A172 (cell line): Measurements from ENCODE around the gene EDARADD. TPM values are rescaled to one million over a fixed set of nuclear protein-coding genes. Genes with fewer than 3 reads are reported as not detected.
"Not testable (repeated sequence)": the region's sequence is repeated elsewhere in the genome, so short reads cannot be mapped to it uniquely, and the experiment has no call there.

Experiments used
- DNase-seq: peaks from one replicate; pipeline ENCODE4 v3.0.0-alpha.2; 2015; ENCODE audit warnings: low spot score
- total RNA-seq: library from RNA; depleted of rRNA; stranded (reverse); fragments of >200 nt; shearing (Covaris generic); gene quantifications from 2 replicates; pipeline ENCODE4 v1.2.3, GENCODE V29; 2014; rRNA removed

The EDARADD gene
- total RNA-seq: 0.53 TPM in 1 of 2 replicates, not detected in the other

GRCh38 chr1:236393681-236394481, at the start of gene EDARADD:
Gene EDARADD (plus strand): TSS chr1:236394286. CDS start chr1:236394445, 159 bp downstream.
- DNase-seq: no peak

GRCh38 chr1:236345728-236346127, 48.4 kb upstream of the EDARADD start:
- DNase-seq: no peak

GRCh38 chr1:236348071-236348470, 46.0 kb upstream of the EDARADD start:
- no peak for DNase-seq

GRCh38 chr1:236350308-236350707, 43.8 kb upstream of the EDARADD start:
- DNase-seq: no peak

- no peak for DNase-seq
Measured at GRCh38 chr1:236351875-236352573, 42.1 kb upstream of the EDARADD start.

GRCh38 chr1:236352747-236353146, 41.3 kb upstream of the EDARADD start:
- DNase-seq: not testable (repeated sequence)

- no peak for DNase-seq
Measured at GRCh38 chr1:236353813-236354212, 40.3 kb upstream of the EDARADD start.

- peak; percentile 90 for DNase-seq
Measured at GRCh38 chr1:236354330-236355147, 39.5 kb upstream of the EDARADD start.

- DNase-seq: no peak
Measured at GRCh38 chr1:236356141-236356540, 37.9 kb upstream of the EDARADD start.

- no peak for DNase-seq
Measured at GRCh38 chr1:236361909-236362590, 32.0 kb upstream of the EDARADD start.

- no peak for DNase-seq
Measured at GRCh38 chr1:236363237-236363636, 30.8 kb upstream of the EDARADD start.

GRCh38 chr1:236365999-236366570, 28.0 kb upstream of the EDARADD start:
- DNase-seq: peak; percentile 19

GRCh38 chr1:236366681-236367080, 27.4 kb upstream of the EDARADD start:
- not testable (repeated sequence) for DNase-seq

GRCh38 chr1:236370420-236370819, 23.7 kb upstream of the EDARADD start:
- no peak for DNase-seq

- DNase-seq: no peak
Measured at GRCh38 chr1:236371083-236371482, 23.0 kb upstream of the EDARADD start.

- no peak for DNase-seq
Measured at GRCh38 chr1:236377832-236378535, 16.1 kb upstream of the EDARADD start.

GRCh38 chr1:236381565-236382158, 12.4 kb upstream of the EDARADD start:
- DNase-seq: no peak

GRCh38 chr1:236388332-236388731, 5.8 kb upstream of the EDARADD start:
- DNase-seq: no peak

- DNase-seq: no peak
Measured at GRCh38 chr1:236389253-236389652, 4.8 kb upstream of the EDARADD start.

- no peak for DNase-seq
Measured at GRCh38 chr1:236391008-236391407, 3.1 kb upstream of the EDARADD start.
